Activated naive CD8-positive, alpha-beta T cell treated with anti-CD3 and anti-CD28 coated beads, Interleukin-2, amount 10 ng/mL, durations not matched to agents 7 days and 5 days (primary cell): ENCODE measurements around the gene EDEM2. TPM values are rescaled to one million over a fixed set of nuclear protein-coding genes. Genes with fewer than 3 reads are reported as not detected.
"Not testable (repeated sequence)": the region's sequence is repeated elsewhere in the genome, so short reads cannot be mapped to it uniquely, and the experiment has no call there.

Experiments used
- ATAC-seq: fragments of 150-1000 bp; cut with Tn5 transposase; one replicate; pipeline ENCODE4 v1.10.0; 2021; ENCODE audit warnings: low read depth, moderate library complexity
- POLR2A ChIA-PET: fragments of 350-600 bp; sonication (Branson Sonifier 250); formaldehyde crosslinking; loops from one replicate; lab custom pipeline; 2021; ENCODE audit warnings: antibody characterized with exemption; lab: Charles Lee
- DNase-seq: peaks from one replicate; pipeline ENCODE4 v3.0.0; 2021
- H3K27ac Mint-ChIP-seq: one replicate; pipeline ENCODE4 v1.8.0; 2022; ENCODE audit warnings: mild to moderate bottlenecking, mixed read lengths
- H3K27me3 Mint-ChIP-seq: one replicate; pipeline ENCODE4 v1.8.0; 2022; ENCODE audit warnings: mild to moderate bottlenecking, moderate library complexity, mixed read lengths
- H3K36me3 Mint-ChIP-seq: one replicate; pipeline ENCODE4 v1.8.0; 2021; ENCODE audit warnings: mild to moderate bottlenecking, mixed read lengths
- H3K4me1 Mint-ChIP-seq: one replicate; pipeline ENCODE4 v1.8.0; 2021; ENCODE audit warnings: mixed read lengths
- H3K4me3 Mint-ChIP-seq: one replicate; pipeline ENCODE4 v1.8.0; 2022; ENCODE audit warnings: mild to moderate bottlenecking, moderate library complexity, mixed read lengths
- H3K9me3 Mint-ChIP-seq: one replicate; pipeline ENCODE4 v1.8.0; 2021; ENCODE audit warnings: mixed read lengths
- total RNA-seq, 2 experiments: library from RNA; stranded (reverse); gene quantifications; one replicate each; pipeline ENCODE4 v1.2.3, GENCODE V29; 2021

Gene EDEM2
- total RNA-seq, 2 experiments from 2014 or later = 23.4 to 24.2 TPM

DNA sequence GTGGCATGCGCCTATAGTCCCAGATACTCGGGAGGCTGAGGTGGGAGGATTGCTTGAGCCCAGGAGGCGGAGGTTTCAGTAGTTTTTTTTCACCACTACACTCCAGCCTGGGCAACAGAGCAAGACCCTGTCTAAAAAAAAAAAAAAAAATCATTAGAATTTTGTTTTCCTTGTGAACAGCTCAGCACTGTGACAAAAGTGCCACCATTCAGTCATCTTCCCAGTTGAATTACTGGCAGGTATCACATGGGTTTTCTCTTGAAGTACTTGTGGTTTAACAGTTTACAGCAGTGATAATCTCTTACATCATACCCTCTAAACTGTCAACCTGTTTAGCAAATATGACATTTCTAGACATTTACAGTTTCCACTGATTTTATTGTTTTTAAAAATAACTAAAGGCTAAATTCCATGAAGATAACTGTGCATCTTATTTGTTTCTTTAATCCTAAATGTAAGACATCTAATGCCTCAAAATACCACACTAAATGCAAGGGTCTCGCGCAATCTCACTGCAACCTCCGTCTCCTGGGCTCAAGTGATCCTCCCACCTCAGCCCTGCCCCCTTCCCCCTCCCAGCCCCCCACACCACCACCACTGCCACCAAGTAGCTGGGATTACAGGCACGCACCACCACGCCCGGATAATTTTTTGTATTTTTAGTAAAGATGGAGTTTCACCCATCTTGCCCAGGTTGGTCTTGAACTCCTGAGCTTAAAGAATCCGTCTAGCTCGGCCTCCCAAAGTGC, 61.5 kb downstream of the EDEM2 start:
- Mint-ChIP-seq H3K9me3 (no peaks in the 10 kb centered on the region), H3K27ac (peak overlapping the region; percentile 72), H3K36me3 (peaks cover 16% of the 10 kb centered on the region), H3K4me1 (peaks cover 32% of the 10 kb centered on the region), H3K4me3 (no peak overlapping the region), H3K27me3 (no peaks in the 10 kb centered on the region)
- no peak for DNase-seq
- POLR2A ChIA-PET = no interaction called here
- ATAC-seq = peak; percentile 82

DNA sequence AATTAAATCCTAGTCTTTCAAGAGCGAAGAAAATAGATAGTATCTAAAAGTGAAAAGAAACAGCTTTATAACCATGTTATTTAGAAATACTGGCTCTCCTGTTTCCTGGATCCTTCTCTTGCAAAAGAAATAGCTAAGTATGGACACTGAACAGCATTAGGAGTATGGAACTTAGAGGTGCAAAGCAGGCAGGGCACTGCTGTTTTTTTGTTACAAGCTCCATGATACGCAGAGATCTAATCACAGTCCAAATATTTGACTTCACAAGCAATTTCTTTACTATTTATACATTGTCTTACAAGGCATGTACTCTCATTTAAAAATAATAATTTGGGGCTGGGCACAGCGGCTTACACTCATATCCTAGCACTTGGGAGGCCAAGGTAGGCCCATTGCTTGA, 62.1 kb downstream of the EDEM2 start:
- no peak for ATAC-seq
- Mint-ChIP-seq H3K27ac (no peak overlapping the region), H3K27me3 (no peaks in the 10 kb centered on the region), H3K36me3 (peaks cover 14% of the 10 kb centered on the region), H3K9me3 (no peaks in the 10 kb centered on the region), H3K4me3 (no peak overlapping the region), H3K4me1 (peaks cover 31% of the 10 kb centered on the region)
- DNase-seq = no peak
- POLR2A ChIA-PET = no interaction called here

DNA sequence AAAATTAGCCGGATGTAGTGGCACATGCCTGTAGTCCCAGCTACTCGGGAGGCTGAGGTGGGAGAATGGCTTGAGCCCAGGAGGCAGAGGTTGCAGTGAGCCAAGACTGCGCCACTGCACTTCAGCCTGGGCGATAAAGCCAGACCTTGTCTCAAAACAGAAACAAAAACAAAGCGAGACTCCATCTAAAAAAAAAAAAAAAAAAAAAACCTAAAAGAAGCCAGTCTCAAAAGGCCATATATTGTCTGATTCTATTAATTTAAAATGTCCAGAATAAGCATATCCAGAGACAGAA, 66.8 kb downstream of the EDEM2 start:
- POLR2A ChIA-PET, H3K9me3 Mint-ChIP-seq, DNase-seq, H3K27ac Mint-ChIP-seq, H3K4me3 Mint-ChIP-seq, ATAC-seq, H3K27me3 Mint-ChIP-seq: not testable (repeated sequence)
- Mint-ChIP-seq H3K4me1 (peaks cover 24% of the 10 kb centered on the region), H3K36me3 (peaks cover 36% of the 10 kb centered on the region)

DNA sequence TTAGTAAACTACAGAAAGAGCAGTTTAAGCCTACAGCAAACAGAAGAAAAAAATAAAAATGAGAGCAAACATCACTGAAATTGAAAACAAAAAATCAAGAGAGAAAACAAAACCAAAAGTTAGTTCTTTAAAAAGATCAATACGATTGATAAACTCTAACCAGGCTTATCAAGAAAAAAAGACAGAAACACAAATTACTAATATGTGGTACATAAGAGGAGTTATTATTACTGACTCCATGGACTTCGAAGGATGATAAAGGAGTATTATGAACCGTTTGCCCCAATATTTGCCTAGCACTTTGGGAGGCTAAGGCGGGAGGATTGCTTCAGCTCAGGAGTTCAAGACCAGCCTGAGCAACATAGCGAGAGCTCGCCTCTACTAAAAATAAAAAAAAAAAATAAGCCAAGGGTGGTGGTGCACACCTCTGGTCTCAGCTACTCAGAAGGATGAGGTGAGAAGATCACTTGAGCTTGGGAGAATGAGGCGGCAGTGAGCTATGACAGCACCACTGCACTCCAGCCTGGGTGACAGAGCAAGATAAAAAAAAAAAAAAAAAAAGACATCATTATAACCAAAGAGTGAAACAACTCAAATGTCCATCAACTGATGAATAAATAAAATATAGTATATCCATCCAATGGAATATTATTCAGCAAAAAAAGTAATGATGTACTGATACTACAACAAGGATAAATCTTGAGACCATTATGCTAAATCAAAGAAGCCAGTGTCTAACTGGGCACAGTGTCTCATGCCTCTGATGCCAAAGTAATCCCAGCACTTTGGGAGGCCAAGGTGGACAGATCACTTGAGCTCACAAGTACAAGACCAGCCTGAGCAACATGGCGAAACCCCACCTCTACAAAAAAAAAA, 67.4 kb downstream of the EDEM2 start:
- ATAC-seq = peak; percentile 30
- Mint-ChIP-seq H3K4me1 (peaks cover 19% of the 10 kb centered on the region), H3K9me3 (peaks cover 4% of the 10 kb centered on the region), H3K36me3 (peaks cover 41% of the 10 kb centered on the region), H3K27ac (peak overlapping the region; percentile 21), H3K27me3 (no peaks in the 10 kb centered on the region), H3K4me3 (peak overlapping the region; percentile 16)
- DNase-seq = no peak
- POLR2A ChIA-PET = interaction anchor here (0.6 kb wide), 1 partner anchor 433 kb away, joined by 3 read pairs; no protein-coding TSS in a partner anchor

DNA sequence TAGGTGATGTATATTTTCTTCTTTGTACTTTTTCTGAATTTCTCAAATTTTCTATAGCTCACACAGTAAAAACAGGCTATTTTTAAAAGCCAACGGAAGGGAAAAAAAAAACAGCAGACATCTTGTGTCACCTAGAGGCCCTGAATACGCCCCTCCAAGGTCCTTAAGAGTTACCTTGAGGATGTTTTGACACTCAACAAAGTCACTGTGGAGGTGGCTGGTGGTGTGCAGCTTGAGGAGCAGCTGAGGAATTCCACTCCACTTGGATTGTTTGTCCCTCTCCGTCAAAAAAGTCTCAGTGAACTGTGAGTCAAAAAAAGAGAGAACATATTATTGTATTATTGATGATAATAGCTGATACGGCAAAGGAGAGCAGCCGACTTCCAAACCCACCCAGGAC, 69.3 kb downstream of the EDEM2 start:
- peaks cover 16% of the 10 kb centered on the region for H3K4me1 Mint-ChIP-seq
- no peak for ATAC-seq
- no peaks in the 10 kb centered on the region for H3K27me3 Mint-ChIP-seq
- peaks cover 53% of the 10 kb centered on the region for H3K36me3 Mint-ChIP-seq
- peaks cover 9% of the 10 kb centered on the region for H3K9me3 Mint-ChIP-seq
- no peak overlapping the region for H3K27ac Mint-ChIP-seq
- H3K4me3 Mint-ChIP-seq = no peak overlapping the region
- no peak for DNase-seq
- POLR2A ChIA-PET = no interaction called here

DNA sequence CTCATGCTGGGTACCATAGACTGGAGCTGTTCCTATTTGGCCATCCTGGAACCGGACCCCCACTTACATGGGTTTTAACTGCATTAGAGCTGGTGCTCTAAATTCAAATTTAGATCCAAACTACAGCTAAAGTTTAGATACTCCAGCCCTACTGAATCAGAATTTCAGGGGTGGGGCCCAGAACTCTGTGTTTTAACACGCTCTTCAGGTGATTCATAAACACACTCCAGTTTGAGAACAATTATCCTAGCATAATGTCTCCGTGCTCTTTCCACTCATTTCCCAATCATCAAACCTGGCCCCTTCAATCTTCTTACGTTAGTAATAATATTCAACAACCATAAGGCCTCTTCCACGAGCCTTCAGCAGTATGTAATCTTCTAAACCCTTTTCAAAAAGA, 69.8 kb downstream of the EDEM2 start:
- Mint-ChIP-seq H3K27me3 (no peaks in the 10 kb centered on the region), H3K27ac (no peak overlapping the region), H3K4me3 (no peak overlapping the region), H3K4me1 (peaks cover 16% of the 10 kb centered on the region), H3K36me3 (peaks cover 57% of the 10 kb centered on the region), H3K9me3 (peaks cover 11% of the 10 kb centered on the region)
- DNase-seq (no peak), ATAC-seq (no peak)
- POLR2A ChIA-PET = no interaction called here

DNA sequence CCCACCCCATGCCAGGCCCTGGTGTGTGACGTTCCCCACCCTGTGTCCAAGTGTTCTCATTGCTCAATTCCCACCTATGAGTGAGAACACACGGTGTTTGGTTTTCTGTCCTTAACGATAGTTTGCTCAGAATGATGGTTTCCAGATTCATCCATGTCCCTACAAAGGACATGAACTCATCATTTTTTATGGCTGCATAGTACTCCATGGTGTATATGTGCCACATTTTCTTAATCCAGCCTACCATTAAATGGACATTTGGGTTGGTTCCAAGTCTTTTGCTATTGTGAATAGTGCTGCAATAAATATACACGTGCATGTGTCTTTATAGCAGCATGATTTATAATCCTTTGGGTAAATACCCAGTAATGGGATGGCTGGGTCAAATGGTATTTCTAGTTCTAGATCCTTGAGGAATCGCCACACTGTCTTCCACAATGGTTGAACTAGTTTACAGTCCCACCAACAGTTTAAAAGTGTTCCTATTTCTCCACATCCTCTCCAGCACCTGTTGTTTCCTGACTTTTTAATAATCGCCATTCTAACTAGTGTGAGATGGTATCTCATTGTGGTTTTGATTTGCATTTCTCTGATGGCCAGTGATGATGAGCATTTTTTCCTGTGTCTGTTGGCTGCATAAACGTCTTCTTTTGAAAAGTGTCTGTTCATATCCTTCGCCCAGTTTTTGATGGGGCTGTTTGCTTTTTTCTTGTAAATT, 75.5 kb downstream of the EDEM2 start:
- POLR2A ChIA-PET, H3K27ac Mint-ChIP-seq, ATAC-seq, H3K4me1 Mint-ChIP-seq, H3K4me3 Mint-ChIP-seq, DNase-seq, H3K27me3 Mint-ChIP-seq: not testable (repeated sequence)
- H3K36me3 Mint-ChIP-seq = peaks cover 56% of the 10 kb centered on the region
- peaks cover 16% of the 10 kb centered on the region for H3K9me3 Mint-ChIP-seq

DNA sequence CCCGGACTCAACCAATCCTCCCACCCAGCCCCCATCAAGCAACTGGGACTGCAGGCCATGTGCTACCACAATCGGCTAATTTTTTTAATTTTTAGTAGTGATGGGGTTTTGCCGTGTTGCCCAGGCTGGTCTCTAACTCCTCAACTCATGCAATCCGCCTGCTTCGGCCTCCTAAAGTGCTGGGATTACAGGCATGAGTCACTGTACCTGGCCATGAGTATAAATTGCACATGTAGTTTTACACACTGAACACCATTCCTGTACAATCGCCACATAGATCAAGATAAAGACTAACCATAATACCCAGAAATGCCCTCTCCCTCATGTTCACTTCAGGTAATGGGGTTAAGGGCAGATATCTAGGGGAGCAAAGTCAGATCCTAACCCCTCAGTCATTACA, 80.9 kb downstream of the EDEM2 start:
- peaks cover 42% of the 10 kb centered on the region for H3K36me3 Mint-ChIP-seq
- no peak overlapping the region for H3K27ac Mint-ChIP-seq
- H3K27me3 Mint-ChIP-seq = no peaks in the 10 kb centered on the region

More for the DNA sequence above, 80.9 kb downstream of the EDEM2 start:
- peaks cover 32% of the 10 kb centered on the region for H3K4me1 Mint-ChIP-seq
- ATAC-seq = no peak
- no peak overlapping the region for H3K4me3 Mint-ChIP-seq
- DNase-seq = no peak
- no peaks in the 10 kb centered on the region for H3K9me3 Mint-ChIP-seq
- POLR2A ChIA-PET = no interaction called here

Other genes with a start within 250 kb of the EDEM2 start
- gene GSS, start 191.5 kb downstream of the EDEM2 start, total RNA-seq = 10 to 100 TPM; 53.8 to 57.2 TPM
- under 1 TPM; 0.20 to 0.55 TPM for gene MYH7B, start 191.5 kb downstream of the EDEM2 start, total RNA-seq
- 10 to 100 TPM; 59.9 to 60.6 TPM for gene TRPC4AP, start 54.5 kb downstream of the EDEM2 start, total RNA-seq
- gene PROCR, start 24.7 kb upstream of the EDEM2 start, total RNA-seq = 1 to 10 TPM; 2.1 to 2.4 TPM
- gene MMP24, start 79.4 kb upstream of the EDEM2 start, total RNA-seq = under 1 TPM; 0.08 to 0.20 TPM
- gene MMP24OS, start 130.8 kb upstream of the EDEM2 start, total RNA-seq = 10 to 100 TPM; 64.3 to 70.1 TPM
- gene EIF6, start 137.4 kb upstream of the EDEM2 start, total RNA-seq = 10 to 100 TPM; 81.0 to 83.9 TPM
- not detected for gene FAM83C, start 145.1 kb upstream of the EDEM2 start, total RNA-seq